IPS-NIHi11 (cell line): ENCODE results near the gene ELK3.

Experiments
- DNase-seq: peaks from one replicate; pipeline ENCODE4 v3.0.0; 2012; ENCODE audit warnings: mixed read lengths, low spot score

Gene ELK3

DNA sequence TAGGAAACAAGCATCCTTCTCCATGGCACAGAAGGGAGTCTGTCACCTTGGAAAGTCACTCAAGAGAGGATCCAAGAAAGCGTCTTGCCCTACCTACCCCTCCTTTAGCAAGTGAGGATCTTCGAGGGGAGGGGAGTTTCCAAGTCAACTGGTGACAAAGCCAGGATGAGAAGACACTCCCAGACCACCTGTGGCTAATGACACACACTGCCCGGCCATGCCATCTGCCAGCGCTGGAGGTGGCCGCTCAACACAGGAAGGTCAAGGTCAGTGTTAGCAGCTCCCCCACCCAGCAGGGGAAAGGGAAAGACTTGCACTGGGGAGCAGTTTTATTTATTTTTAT is 41.3 kb downstream of the ELK3 start:
- DNase-seq: no peak

- no peak for DNase-seq
Measured at GRCh38 chr12:96236221-96236822, 42.1 kb downstream of the ELK3 start.

DNA sequence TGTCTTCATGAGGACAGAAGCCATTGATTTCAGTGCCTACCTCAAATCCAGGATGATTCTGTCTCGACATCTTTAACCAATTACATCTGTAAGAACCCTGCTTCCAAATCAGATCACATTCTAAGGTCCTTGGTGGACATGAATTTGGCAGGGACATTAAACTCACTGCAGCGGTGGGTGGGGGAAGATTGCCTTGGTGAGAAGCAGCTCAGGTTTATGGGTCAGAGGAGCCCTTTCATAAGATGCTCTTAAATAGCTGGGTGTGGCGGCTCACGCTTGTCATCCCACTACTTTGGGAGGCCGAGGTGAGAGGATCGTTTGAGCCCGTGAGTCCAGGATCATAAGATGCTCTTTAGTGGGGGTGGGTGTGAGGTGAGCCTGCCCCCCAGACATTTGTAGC is 42.9 kb downstream of the ELK3 start:
- no peak for DNase-seq

GRCh38 chr12:96237465-96238077 is 43.4 kb downstream of the ELK3 start:
- DNase-seq: no peak

GRCh38 chr12:96238336-96239047 is 44.3 kb downstream of the ELK3 start:
- no peak for DNase-seq

GRCh38 chr12:96239711-96240635 is 45.8 kb downstream of the ELK3 start:
- no peak for DNase-seq

DNA sequence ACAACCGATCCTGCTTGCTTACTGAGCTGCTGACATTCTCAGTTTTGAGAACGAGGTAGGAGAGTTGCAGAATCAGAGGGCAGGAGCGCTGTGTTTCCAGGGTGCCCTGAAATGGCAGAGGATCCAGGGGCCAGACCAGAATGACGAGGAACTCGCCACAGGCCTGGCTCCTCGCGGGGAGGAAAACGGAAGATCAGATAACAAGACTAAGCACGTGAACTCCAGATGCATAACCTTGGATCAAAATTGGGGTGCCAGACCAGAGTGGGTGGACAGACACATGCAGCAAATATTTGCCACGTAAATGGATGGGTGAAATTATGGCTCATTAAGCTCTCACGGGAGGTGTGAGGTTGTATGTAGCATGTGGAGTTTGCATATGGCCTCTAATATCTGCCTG is 46.5 kb downstream of the ELK3 start:
- no peak for DNase-seq

DNA sequence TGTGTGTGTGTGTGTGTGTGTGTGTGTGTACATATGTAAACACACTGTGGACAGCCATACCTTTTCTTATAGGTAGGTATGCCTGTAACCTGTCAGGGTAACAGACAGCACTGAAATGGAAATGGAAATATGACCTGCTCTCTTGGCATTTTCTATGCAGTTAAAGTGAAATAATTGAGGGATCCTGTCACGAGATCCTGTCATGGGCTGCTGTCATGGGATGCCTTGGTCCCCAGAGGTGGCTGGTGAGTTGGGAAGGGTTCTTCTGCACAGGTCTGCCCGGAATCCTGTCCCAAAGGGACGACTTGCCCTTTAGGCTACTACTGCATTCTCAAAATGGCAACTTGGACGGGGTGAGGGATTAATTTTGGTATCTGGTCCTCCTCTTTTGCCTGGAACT is 47.3 kb downstream of the ELK3 start:
- DNase-seq: no peak

DNA sequence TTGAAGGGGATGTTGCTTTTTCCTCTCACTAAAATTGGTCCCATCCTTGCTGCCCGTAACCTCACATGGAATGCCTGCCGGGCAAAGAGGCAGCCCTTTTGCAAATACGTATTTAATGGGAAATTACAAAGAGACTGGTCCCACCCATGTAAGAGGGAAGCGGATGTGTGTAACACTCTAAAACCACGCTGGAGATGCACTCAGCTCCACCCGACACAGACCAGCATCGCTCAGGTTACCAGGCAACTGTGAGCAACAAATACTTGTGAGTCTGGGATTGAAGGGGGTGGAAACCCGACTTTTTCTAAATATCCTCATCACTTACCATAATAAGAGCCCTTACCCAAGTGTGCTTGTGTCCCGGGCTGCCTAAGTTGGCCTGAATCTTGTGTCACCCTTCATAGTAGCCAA is 47.7 kb downstream of the ELK3 start:
- DNase-seq: no peak

DNA sequence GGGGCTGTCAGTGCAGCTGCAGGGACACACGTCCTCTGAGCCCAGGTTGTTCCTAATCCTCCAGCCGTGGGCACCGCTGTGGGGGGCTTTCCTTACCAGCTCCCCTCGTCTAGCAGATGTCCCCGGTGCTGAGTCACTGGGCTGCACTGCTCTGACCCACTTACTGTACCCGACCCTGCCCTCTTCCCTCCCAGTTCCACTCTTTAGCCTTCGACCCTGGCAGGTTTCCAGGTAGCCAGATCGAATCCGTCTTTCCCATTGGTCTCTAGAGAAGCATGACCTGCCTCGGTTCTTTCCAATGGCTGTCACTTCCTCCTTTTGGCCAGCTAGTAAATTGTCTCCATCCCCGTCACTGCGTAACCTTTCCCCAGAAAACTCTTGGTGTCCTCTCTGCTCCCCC is 48.4 kb downstream of the ELK3 start:
- no peak for DNase-seq

DNA sequence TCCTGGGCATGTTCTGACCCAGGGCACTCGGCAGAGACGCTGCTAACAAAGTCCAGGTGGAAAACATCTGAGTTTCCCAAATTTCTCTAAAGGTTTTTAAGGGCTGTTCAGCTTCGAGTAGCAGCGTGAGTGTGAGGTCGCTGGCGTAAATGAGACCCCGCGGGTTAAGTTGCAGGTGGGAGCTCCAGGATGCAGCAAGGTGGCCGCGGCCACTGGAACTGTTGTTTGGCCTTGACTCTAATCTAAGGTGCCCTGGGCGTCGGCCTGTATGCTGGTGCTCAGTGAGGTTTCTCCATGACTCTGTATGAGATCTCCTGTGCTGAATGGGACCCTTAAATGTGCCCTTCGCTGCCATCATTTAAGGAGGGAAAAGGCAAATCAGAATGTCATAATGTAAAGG is 50.7 kb downstream of the ELK3 start:
- DNase-seq: no peak

GRCh38 chr12:96246926-96247505 is 52.8 kb downstream of the ELK3 start:
- DNase-seq: no peak

DNA sequence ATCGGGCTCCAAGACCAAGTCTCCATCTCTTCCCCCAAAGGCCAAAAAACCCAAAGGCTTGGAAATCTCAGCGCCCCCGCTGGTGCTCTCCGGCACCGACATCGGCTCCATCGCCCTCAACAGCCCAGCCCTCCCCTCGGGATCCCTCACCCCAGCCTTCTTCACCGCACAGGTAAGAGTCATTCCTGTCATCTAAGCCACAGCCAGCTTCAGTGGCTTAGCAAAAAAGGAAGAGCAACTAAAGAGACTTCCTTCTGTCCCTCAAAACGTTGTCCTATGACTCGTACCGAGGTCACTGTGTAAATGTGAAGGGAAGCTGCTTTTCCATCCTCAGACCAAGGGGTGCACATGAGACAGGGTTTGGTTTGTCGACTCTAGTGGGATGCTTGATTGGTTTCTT is 53.4 kb downstream of the ELK3 start:
- no peak for DNase-seq

GRCh38 chr12:96248136-96248931 is 54.2 kb downstream of the ELK3 start:
- no peak for DNase-seq

- no peak for DNase-seq
Measured at GRCh38 chr12:96249196-96250118, 55.3 kb downstream of the ELK3 start.

GRCh38 chr12:96250119-96250685 is 56.0 kb downstream of the ELK3 start:
- no peak for DNase-seq

GRCh38 chr12:96255077-96255476 is 60.9 kb downstream of the ELK3 start:
- DNase-seq: no peak

DNA sequence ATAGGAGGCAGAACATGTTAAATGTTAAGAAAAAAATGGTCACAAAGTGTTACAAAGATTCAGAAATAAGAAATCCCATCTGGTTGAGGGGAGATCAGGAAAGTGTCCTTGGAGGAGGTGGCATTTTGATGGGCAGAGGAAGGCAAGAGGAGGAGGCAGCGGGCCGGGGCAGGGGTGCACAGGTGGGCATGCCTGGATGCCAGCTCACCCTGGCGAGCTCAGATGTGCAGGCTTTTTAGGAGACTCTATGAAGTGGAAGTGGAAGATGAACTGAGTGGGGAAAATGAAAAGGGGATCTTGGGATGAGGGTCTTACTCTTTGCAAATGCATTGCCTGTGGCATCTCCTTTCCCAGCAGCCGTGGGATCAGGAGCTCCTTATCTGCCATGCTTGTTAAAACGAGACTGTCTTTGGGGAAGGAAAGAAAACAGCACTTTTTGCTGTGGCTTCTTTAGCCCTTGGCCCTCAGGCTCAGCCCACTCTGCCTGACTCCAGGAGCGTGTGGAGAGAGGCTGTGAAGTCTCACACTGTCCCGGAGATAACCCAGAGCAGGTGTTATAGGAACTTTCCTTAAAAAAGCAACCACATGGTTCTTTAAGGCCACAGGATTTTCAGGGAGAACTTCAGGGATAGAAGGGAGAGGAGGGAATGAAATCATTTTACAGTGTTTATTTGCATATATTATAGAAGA is 62.6 kb downstream of the ELK3 start:
- DNase-seq: no peak

GRCh38 chr12:96257550-96258103 is 63.5 kb downstream of the ELK3 start:
- no peak for DNase-seq
